ENCODE results near the gene SPINT1.
A peak's percentile ranks its signal among the peaks of the same experiment; 100 is the strongest.
"Not testable (repeated sequence)": the region's sequence is repeated elsewhere in the genome, so short reads cannot be mapped to it uniquely, and the experiment has no call there.

The SPINT1 gene

GRCh38 chr15:40859206-40859851 lies 15.5 kb downstream of the SPINT1 start:
- FAIRE-seq (no peak), DNase-seq (ENCODE audit: low spot score) (peak; percentile 58)

GRCh38 chr15:40861147-40861546 lies 17.3 kb downstream of the SPINT1 start:
- FAIRE-seq; DNase-seq (ENCODE audit: low spot score): not testable (repeated sequence)

DNA sequence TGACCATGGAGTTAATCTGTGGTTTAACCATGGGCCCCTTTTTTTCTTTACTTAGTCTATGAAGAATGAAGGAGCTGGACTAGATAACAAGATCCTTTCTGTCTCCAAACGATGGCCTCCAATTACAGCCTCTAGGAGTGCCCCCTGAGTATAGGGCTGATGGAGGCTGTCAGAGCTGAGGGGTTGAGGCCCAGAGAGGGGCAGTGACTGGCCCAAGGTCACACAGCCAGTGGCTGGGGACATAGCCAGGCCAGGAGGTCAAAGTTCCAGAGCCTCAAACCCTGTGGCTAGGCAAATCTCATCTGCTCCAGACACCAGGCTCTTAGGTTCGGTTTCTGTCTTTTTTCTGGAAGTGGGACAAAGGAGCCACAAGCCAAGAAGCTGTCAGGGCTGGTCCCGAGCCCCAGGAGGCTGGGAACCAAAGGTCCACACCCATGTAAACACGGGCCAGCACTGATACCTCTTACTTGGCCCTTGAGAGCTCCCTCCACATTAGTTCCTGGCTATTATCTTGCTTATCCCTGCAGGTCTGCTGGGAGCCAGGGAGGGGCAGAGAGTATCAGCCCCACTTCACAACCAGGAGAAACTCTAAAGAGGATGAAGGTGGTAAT lies 19.9 kb downstream of the SPINT1 start:
- DNase-seq (ENCODE audit: low spot score) (no peak), FAIRE-seq (no peak)

GRCh38 chr15:40867199-40867598 lies 23.4 kb downstream of the SPINT1 start:
- FAIRE-seq (no peak), DNase-seq (ENCODE audit: low spot score) (no peak)

GRCh38 chr15:40869686-40870085 lies 25.8 kb downstream of the SPINT1 start:
- DNase-seq (ENCODE audit: low spot score) = no peak
- no peak for FAIRE-seq

DNA sequence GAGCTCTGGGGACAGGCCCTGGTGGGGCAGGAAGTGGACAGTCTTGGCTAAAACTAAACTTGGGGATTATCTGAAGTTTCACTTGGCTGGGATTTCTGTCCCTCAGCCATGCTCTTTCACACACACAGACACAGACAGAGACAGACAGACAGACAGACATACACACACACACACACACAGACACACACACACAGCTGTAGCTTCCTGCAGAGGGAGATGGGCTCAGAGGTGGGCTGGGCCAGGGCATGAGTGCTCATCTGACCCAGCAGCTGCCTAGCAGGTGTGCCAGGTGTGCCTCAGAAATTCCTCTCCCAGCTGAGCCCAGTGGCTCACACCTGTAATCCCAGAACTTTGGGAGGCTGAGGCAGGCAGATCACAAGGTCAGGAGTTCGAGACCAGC lies 26.9 kb downstream of the SPINT1 start:
- DNase-seq (ENCODE audit: low spot score) = no peak
- FAIRE-seq = no peak

DNA sequence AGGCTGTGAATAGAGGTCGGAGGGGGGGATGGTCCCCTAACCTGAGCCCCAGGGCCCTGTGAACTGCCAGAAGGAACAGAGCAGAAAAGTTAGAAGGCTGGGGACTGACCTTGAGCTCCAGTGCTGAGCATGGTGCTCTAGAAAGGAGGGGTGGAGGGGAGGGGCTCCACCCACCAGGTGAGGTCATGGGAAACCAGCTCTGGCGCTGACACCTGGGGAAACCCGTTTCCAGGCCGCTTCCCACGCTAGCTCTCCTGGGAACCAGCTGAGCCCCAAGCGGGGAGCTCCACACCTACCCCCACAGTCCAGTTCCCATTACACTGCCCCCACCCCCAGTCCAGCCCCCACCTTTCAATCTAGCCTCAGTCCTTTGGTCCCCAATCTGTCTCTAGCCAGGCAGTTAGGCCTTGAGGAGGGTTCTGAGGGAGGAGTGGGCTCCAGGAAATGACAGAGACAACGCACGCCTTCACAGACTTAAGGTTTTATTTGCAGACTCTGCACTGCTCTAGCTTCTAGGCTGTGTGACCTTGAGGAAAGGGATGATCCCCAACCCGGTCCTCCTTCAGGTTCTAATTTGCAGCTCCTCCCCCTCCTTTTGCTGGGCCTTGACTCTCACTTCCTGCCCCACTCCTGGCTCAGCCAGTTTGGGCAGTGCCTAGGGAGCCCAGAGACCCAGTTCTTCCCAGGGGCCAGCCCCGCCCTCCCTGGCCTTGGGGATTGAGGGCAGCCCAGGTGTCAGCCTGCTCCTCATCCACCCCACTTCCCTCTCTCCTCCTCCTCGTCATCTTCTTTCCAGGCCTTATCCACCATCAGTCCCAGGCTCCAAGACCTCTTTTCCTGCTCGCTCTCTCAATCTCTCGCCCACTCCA lies 28.1 kb downstream of the SPINT1 start:
- FAIRE-seq (no peak), DNase-seq (ENCODE audit: low spot score) (no peak)

GRCh38 chr15:40872791-40873693 lies 29.2 kb downstream of the SPINT1 start:
- no peak for FAIRE-seq

DNA sequence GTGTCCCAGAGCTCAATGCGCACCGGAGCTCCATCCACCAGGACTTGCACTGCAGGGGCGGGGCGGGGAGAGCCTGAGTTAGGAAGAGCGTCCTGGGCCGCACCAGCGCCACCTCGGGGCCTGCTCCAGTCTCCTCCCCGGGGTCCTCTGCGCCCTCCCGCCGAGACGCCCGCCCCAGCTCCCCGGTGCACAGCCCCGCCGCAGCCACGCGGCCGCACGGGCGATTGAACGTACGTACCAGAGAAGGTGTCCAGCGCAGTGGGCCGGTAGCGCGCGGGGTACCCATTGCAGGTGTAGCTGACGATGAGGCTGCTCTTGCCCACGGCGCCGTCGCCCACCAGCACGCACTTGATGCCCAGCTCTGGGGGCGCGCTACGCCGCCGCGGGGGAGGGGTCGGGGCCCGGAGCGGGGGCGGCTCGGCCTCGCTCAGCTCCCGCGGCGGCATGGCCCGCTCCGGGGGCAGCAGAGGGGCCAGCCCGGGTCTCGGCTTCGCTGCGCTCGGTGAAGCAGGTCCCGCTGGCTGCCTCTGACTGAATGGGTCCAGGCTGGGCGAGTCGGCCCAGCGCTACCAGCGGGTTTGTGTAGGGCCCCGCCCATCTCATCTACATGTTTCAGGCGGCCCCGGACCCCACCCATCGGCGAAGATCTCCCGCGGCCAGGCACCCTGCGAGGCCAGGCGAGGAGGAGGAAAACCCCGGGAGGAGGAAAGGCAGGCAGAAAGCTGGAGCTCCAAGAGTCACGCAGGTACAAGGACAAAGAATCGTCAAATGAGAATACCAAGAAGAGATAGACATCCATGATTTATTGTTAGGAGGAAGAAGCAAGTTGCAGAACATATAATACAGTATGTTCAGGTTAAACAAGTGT lies 30.1 kb downstream of the SPINT1 start, which contains the start of gene RHOV:
TSS of gene RHOV (minus strand) at position 541 of the 868 bp plus-strand sequence. CDS start at position 446, 95 bp downstream.
- DNase-seq (ENCODE audit: low spot score) (peak; percentile 13), FAIRE-seq (no peak)

More at GRCh38 chr15:40872791-40873693, 29.2 kb downstream of the SPINT1 start:
- no peak for DNase-seq (ENCODE audit: low spot score)

DNA sequence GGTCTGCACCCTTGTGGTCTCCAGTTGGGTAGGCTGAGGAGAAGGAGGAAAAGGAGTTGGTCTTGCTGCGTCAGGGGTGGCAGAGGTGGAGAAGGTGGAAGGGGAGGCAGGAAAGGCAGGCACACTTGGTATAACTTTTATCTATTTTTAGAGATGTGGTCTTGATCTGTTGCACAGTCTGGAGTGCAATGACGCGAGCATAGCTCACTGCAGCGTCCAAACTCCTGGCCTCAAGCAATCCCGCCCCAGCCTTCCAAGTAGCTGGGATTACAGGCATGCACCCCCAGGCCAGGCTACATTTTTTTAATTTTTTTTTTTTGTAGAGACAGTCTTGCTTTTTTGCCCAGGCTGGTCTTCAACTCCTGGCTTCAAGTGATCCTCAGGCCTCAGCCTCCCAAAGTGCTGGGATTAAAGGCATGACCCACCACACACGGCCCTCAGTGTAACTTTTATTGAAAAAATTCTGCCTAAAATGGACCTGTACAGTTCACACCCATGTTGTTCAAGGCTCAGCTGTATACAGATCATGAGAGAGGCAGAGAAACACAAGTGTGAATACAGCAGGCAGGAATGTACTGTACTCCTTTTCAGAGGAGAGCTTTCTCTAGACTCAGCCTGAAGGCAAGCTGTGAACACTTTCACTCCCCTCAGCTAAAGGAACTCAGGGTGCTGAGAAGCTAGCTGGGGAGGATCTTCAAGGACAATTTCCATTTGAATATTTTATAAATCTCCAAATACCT lies 32.3 kb downstream of the SPINT1 start:
- no peak for FAIRE-seq
- no peak for DNase-seq (ENCODE audit: low spot score)

- DNase-seq (ENCODE audit: low spot score) (no peak), FAIRE-seq (no peak)
Measured at GRCh38 chr15:40877694-40878093, 33.8 kb downstream of the SPINT1 start.

DNA sequence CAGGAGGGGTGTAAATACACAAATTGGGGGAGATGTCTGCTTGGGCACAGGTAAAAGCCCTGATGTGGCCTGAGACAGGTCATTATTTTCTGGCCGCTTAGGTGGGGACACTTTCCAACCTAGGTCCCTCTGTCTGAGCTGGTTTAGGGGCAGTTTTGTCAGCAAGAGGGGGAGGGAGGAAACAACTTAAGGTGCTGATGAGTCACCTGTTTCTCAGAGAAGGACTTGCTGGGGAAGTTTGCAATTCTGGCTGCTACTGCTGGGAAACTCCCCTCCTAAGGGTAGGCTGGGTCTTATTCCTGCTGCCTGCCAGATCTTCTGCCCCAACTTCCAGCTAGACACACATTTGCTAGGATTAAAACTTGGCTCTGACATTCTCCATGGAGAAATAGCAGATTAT lies 34.9 kb downstream of the SPINT1 start:
- DNase-seq (ENCODE audit: low spot score) (peak; percentile 55), FAIRE-seq (no peak)

DNA sequence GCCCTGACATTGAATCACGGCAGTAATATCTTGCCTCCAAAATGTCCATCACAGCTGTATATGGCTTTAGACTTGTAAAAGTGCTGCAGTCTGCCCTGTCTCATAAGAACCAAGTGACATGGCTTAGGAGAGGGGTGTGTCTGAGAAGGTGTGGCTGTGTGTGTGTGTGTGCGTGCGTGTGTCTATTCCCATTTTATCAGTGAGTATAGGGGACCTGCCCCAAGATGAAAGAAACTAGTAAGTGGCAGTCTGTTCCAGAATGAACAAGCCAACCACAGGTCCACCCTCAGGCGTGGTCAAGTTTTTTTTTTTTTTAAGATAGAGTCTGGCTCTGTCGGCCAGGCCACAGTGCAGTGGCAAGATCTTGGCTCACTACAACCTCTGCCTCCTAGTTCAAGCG lies 35.8 kb downstream of the SPINT1 start:
- DNase-seq (ENCODE audit: low spot score) = no peak
- no peak for FAIRE-seq

GRCh38 chr15:40881351-40881750 lies 37.5 kb downstream of the SPINT1 start:
- no peak for DNase-seq (ENCODE audit: low spot score)
- FAIRE-seq = no peak

DNA sequence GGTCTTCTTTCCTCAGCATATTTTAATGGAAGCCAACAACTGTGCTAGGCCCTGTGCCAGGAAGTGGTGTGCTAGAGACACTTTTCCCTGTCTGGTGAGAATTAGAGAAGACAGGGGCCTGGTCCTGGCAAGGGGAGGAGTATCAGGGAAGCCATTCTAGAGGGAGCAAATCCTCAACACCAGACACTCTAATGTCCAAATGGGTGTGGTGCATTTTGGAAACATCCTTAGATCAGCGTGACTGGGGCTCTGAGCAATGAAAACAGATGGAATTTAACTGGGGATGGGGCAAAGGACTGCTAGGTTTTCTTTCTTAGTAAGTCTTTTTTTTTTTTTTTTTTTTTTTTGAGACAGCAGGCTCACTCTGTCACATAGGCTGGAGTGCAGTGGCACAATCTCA lies 42.7 kb downstream of the SPINT1 start:
- DNase-seq (ENCODE audit: low spot score) (no peak), FAIRE-seq (no peak)

DNA sequence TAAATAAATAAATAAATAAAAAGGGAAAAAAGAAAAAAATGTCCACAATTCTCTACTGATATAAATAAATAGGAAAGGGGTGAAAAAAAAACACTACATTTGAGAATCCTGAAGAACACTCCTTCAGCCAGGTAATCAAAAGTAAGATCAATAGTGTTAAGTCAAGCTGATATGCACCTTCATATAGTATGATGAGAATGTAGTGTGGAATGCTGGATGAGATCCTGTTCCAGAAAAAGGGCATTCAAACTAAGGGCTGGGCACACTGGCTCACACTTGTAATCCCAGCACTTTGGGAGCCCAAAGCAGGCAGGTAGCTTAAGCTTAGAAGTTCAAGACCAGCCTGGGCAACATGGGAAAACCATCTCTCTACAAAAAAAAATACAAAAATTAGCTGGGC lies 45.3 kb downstream of the SPINT1 start:
- FAIRE-seq = no peak
- no peak for DNase-seq (ENCODE audit: low spot score)

DNA sequence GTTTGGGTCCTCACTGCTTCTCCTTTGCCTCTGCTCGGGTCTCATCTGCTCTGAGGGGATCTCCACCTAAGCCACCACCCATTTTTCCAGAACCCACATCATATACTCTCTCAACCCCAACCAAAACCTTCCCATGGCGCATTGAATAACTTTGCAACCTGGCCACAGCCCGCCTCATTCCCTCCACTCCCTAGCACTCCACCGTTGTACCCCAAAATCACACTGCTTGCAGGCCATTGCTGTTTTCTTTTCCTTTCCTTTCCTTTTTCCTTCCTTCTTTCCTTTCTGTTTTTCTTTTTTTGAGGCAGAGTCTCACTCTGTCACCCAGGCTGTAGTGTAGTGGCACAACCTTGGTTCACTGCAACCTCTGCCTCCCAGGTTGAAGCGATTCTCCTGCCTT lies 47.3 kb downstream of the SPINT1 start:
- DNase-seq (ENCODE audit: low spot score) (no peak), FAIRE-seq (no peak)

DNA sequence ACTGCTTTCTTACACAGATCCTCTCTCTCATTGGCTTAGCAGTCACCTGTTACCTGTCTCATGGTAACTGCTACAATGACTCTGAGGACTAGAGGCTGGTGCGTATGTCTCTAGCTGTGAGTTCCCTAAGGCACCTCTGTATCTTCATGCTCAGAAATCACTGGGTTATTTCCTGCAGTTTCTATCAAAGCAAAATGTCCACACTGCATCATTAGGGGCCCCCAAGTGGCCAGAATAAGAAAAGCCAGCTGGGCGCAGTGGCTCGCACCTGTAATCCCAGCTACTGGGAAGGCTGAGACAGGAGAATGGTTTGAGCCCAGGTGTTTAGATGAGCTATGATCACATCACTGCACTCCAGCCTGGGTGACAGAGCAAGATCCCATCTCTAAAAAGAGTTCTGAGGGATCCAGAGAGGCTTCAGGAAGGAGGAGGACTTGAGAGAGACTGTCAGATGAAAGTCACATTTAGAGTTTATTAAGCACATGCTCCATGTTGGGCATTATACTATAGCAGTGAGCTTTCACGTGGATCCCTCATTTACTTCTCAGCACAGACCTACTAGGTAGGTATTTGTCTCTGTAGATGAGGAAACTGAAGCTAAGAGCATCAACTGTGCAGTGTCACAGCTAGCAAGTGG lies 48.1 kb downstream of the SPINT1 start:
- DNase-seq (ENCODE audit: low spot score) (peak; percentile 22), FAIRE-seq (no peak)

DNA sequence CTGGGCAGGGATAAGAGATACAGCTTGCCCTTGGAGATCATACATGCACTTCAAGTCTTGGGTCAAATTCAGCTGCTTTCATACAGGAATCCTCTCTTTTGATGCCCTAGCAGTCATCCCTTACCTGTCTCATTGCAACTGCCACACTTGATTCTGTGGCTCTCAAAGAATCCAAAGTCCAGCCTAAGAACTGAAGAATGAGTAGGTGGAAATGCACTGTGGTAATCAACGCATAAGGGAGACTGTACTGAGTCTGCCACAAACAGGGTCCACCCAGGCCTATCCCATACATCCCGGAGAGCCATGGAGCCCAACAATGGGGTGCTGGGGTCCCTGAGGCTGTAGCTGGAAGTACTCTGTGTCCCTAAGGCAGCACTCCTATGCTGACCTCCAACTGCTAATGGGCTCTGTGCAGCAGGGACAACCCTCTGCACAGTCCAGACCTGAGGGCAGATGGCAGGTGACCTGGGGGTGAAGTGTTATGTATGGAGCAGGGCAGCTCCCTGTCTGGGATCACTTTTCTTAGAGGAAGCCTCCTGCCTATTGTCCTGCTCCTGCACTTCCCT lies 48.7 kb downstream of the SPINT1 start:
- no peak for DNase-seq (ENCODE audit: low spot score)

More for the DNA sequence above, 48.7 kb downstream of the SPINT1 start:
- no peak for FAIRE-seq

Data from RCC 7860 (cell line).